Stimulated activated CD8-positive, alpha-beta memory T cell treated with anti-CD3 and anti-CD28 coated beads, Interleukin-15, amount 100 ng/mL, for 48 hours (primary cell): Measurements from ENCODE around the gene MED19.
"Not testable (repeated sequence)": the region's sequence is repeated elsewhere in the genome, so short reads cannot be mapped to it uniquely, and the experiment has no call there.

ENCODE experiments used
- DNase-seq, 2 donors: peaks; one replicate each; pipeline ENCODE4 v3.0.0-alpha.2; 2020; ENCODE audit warnings: low read depth in 2 of 2

MED19 gene

GRCh38 chr11:57711414-57712255 is at the start of gene MED19:
Gene MED19 (minus strand): TSS chr11:57712215. CDS start chr11:57712179, 36 bp downstream.
- DNase-seq: peak; percentile 60 to 70

- DNase-seq: no peak
These were observed 46.2 kb upstream of the MED19 start for GRCh38 chr11:57758174-57758573.

- DNase-seq: no peak
These were observed 40.9 kb upstream of the MED19 start for GRCh38 chr11:57752954-57753353.

- DNase-seq: no peak
These were observed 39.8 kb upstream of the MED19 start, which contains the start of gene BTBD18 for GRCh38 chr11:57751676-57752253. Gene BTBD18 (minus strand): TSS chr11:57751819. CDS start chr11:57751188, 631 bp downstream.

- DNase-seq: no peak
These were observed 39.2 kb upstream of the MED19 start for GRCh38 chr11:57751176-57751575.

- DNase-seq: no peak
These were observed 34.9 kb upstream of the MED19 start for GRCh38 chr11:57746920-57747319.

GRCh38 chr11:57745206-57745605 is 33.2 kb upstream of the MED19 start:
- DNase-seq: no peak

- no peak for DNase-seq
These were observed 32.3 kb upstream of the MED19 start for GRCh38 chr11:57744357-57744756.

- no peak for DNase-seq
These were observed 30.1 kb upstream of the MED19 start for GRCh38 chr11:57742087-57742452.

- DNase-seq: peak; percentile 95 to 96
These were observed 29.4 kb upstream of the MED19 start, which contains the start of gene SELENOH for GRCh38 chr11:57741132-57742086. Gene SELENOH (plus strand): TSS chr11:57741491. CDS start chr11:57741596, 105 bp downstream.

- no peak for DNase-seq
These were observed 23.7 kb upstream of the MED19 start for GRCh38 chr11:57735619-57736298.

GRCh38 chr11:57732661-57733060 is 20.6 kb upstream of the MED19 start:
- DNase-seq: no peak

GRCh38 chr11:57729479-57729878 is 17.5 kb upstream of the MED19 start:
- DNase-seq: no peak

GRCh38 chr11:57728829-57729228 is 16.8 kb upstream of the MED19 start:
- DNase-seq: no peak

- no peak for DNase-seq
These were observed 15.2 kb upstream of the MED19 start for GRCh38 chr11:57727185-57727584.

GRCh38 chr11:57716726-57717125 is 4.7 kb upstream of the MED19 start:
- DNase-seq: not testable (repeated sequence)

- DNase-seq: no peak
These were observed 1.8 kb upstream of the MED19 start for GRCh38 chr11:57713835-57714234.

GRCh38 chr11:57712256-57713150 is 488 bp upstream of the MED19 start, which contains the start of gene TMX2:
Gene TMX2 (plus strand): TSS chr11:57712593. CDS start chr11:57712619, 26 bp downstream.
- DNase-seq: peak; percentile 83 to 84

- no peak for DNase-seq
These were observed 2.1 kb downstream of the MED19 start for GRCh38 chr11:57709802-57710367.

GRCh38 chr11:57705432-57705831 is 6.6 kb downstream of the MED19 start:
- DNase-seq: not testable (repeated sequence)
